Muscle of arm (tissue), 12 donors: ENCODE results near the gene ZNF800. TPM values are rescaled to one million over a fixed set of nuclear protein-coding genes. Genes with fewer than 3 reads are reported as not detected.
A peak's percentile ranks its signal among the peaks of the same experiment; 100 is the strongest.

Experiments
- DNase-seq: peaks from one replicate; pipeline ENCODE4 v3.0.0-alpha.2; 2013
- polyA plus RNA-seq, 12 donors: library from polyadenylated mRNA; unstranded; fragments of 120-200 nt; gene quantifications; one replicate each; pipeline ENCODE4 v1.2.1, GENCODE V29; 2013; ENCODE audit not compliant: insufficient read length in 12 of 12

The ZNF800 gene
- polyA plus RNA-seq, 12 donors = 12.2 to 24.1 (median 15.7) TPM; not detected in 1

- DNase-seq = no peak
Measured at GRCh38 chr7:127348247-127348631, 44.3 kb downstream of the ZNF800 start.

GRCh38 chr7:127347567-127348246, 44.8 kb downstream of the ZNF800 start:
- peak; percentile 32 for DNase-seq

DNA sequence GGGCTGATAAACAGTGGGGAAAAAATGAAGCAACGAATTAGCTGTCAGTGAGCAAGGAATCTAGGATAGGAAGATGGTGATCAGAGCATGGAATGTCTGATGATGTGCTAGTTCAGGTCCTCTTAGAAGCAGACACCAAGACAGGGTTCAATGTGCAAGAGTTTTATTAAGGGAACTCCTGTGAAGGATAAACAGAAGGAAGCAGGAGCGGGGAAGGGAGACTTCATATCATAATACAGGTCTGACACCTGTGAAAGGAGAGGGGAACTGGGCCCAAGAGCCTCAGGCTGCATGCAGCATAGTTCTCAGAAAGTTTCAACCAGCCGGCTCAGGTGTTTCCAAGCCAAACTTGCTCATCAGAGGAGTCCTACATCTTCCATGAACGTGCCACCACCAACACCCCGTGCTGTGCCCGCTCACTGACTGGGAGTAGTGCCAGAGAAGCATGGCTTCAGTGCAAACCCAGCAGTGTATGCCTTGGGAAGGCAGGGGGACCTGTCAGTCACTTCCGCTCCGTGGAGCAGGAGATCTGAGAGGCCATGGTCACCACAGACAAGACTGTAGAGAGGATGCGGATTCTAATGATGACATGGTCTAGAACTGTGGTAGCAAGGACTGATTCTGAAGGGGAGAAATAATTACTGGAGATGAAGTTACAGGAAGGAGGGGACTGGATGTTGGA, 45.8 kb downstream of the ZNF800 start:
- no peak for DNase-seq

DNA sequence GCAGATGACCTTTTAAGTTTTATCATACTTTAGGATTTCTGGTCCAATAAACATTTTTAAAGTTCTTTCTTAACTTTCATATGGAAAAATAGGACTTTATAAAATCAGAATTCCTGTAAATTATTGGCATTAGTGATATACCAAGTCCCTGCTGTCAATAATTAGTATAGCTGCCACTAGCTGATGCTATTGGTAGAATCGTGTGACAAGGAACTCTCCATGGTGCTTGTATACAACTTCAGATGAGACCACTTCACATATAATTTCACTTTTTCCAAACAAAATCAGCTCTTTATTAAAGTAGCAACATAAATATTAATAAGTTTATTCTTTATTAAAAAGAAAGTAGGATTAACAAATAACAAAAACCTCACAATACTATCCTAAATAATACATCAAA, 49.9 kb downstream of the ZNF800 start:
- DNase-seq = no peak

DNA sequence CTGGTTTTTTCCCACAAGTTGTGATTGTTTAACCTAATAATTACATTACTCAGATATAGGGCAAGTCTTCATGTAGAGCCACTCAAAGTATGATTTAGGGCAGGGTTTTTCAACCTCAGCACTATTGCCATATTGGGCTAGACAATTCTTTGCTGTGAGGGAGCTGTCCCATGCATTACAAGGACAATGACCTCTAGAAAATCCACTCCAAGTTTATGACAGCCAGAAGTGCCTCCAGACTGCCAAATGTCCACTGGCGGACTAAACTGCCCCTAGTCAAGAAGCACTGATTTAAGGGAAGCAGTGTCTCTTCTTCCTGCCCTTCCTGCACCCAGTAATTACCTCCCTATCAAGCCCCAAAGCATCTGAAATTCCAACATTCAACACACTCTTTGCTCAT, 54.4 kb downstream of the ZNF800 start:
- DNase-seq = no peak

GRCh38 chr7:127337581-127337980, 54.9 kb downstream of the ZNF800 start:
- DNase-seq = no peak

DNA sequence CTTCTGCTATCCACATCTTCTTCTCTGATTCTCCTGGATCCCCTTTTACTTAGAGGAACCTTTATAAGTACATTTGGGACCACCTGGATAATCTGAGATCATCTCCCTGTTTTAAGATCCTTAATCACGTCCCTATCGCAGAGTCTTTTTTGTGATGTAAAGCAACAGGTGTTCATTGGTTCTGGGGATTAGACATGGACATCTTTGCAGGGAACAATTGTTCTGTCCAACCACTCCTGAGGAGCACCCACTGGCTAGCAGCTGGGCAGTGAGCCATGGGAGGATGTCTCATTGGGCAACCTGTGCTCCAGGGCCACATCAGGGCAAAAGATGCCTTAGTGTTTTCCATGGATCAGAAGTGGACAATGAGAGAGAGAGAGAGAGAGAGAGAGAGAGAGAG, 56.0 kb downstream of the ZNF800 start:
- no peak for DNase-seq

GRCh38 chr7:127332880-127333279, 59.6 kb downstream of the ZNF800 start:
- DNase-seq = no peak

DNA sequence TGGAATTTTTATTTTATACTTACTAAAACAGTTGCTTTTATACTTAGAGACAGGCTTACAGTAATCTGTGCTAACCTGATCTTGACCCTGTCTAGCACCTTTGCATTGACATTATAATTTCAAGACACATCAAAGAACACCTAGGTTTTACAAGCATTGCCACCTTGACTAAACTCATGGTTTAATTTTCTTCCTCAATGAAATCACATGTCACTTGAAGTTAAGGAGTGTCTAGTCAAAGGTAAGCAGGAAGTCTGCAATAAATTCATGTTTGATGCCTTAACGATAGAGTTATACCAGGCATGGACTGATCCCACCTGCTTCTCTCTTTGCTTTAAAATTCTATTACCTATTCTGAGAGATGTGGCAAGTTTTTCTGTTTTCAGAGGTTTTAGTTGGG, 62.4 kb downstream of the ZNF800 start:
- DNase-seq = no peak

- DNase-seq = no peak
Measured at GRCh38 chr7:127322832-127323493, 69.5 kb downstream of the ZNF800 start.

- DNase-seq = no peak
Measured at GRCh38 chr7:127322351-127322750, 70.2 kb downstream of the ZNF800 start.

DNA sequence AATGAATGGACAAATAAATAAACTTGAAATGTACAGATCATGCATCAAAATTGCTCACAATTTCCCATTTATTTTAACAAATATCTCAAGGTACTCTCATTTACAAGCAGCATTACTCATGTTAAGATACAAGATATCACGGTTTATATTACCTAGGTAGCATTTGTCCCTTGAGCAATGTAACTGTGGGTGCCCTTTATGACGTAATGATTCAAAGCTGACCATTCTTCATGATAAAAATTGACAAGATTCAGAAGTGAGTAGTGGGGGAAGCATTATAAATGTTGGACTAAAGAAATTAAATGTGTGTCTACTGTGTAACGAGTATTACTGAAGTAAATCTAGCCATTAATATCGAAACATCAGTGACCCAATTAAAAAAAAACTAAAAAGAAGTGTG, 71.5 kb downstream of the ZNF800 start:
- DNase-seq = no peak

Other genes starting within 250 kb of the ZNF800 start
- 1 to 10 TPM in 2 of 12 donors, under 1 TPM in 6, not detected in 4; 0.09 to 2.0 (median 0.33) TPM for gene GRM8, start 139.8 kb downstream of the ZNF800 start, polyA plus RNA-seq
- gene GCC1, start 192.9 kb upstream of the ZNF800 start, polyA plus RNA-seq = 1 to 10 TPM in 11 of 12 donors, not detected in 1; 6.6 to 9.9 (median 8.5) TPM
- gene ARF5, start 195.7 kb upstream of the ZNF800 start, polyA plus RNA-seq = 100 to 1,000 TPM in 10 of 12 donors, 10 to 100 TPM in 2; 95.3 to 432 (median 114) TPM
- gene FSCN3, start 201.0 kb upstream of the ZNF800 start, polyA plus RNA-seq = under 1 TPM in 5 of 12 donors, not detected in 7; 0.15 to 0.34 (median 0.27) TPM
- gene PAX4, start 225.4 kb upstream of the ZNF800 start, polyA plus RNA-seq = not detected